Midbrain (tissue), 1 donor: ENCODE results near the gene GALNT18.

Experiments
- DNase-seq: peaks from one replicate; lab custom pipeline; 2025; lab: John Stamatoyannopoulos, UW

Gene GALNT18

DNA sequence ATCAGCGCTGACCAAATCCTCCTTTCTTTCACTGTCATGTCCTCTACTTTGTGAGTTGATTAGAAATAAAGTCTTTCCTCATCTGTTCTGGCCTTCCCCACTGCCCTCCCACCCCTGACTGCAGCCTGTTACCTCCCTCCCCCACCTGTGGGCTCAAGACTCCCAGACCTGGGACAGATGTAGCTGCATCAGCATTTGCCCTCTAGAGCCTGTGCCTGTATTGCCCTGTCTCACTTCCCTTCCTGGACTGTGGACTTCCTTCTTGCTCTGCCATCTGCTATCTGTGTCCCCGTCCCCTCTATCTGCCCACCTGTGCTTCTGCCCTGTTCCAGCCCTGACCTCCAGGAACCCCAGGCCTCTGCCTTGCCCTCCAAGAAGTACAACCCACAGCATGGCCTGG is 122.5 kb downstream of the GALNT18 start:
- no peak for DNase-seq

DNA sequence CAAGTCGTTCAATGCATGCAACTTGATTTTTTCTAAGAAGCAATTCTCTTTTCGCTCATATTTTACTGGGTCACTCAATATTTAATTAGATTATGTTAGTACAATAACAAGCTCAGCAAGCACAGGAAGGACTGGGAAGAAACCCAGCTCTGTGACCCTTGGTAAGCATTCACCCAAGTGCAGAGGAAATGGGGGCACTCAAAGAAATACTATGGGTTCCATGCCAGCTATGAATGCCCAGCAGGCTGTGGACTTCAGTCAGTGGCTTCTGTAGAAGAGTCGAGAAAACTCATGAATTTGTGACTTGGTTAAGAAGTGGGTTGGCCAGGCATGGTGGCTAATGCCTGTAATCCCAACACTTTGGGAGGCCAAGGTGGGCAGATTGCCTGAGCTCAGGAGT is 123.6 kb downstream of the GALNT18 start:
- DNase-seq: peak; percentile 65

- no peak for DNase-seq
Measured at GRCh38 chr11:11496879-11497278, 124.9 kb downstream of the GALNT18 start.

GRCh38 chr11:11494348-11494747 is 127.5 kb downstream of the GALNT18 start:
- no peak for DNase-seq

DNA sequence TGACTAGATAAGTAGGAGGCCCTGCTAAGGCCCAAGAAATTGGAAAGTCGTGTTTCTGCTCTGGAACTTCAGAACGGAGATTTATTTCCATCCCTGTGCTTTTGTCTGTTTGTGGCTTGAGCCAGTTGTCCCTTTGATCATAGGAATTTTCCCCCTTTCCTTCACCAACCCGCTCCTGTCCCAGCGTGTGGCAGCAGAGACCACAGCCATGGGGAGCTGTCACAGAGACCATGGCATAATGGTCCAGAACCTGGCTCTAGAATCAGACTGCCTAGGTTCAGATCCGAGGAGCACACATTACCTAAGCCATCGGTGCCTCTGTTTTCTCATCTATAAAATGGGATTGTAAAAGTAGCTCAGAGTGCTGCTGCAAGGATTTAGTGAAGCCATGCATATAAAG is 128.1 kb downstream of the GALNT18 start:
- no peak for DNase-seq

GRCh38 chr11:11491589-11491988 is 130.2 kb downstream of the GALNT18 start:
- DNase-seq: no peak

- DNase-seq: no peak
Measured at GRCh38 chr11:11491014-11491413, 130.8 kb downstream of the GALNT18 start.

DNA sequence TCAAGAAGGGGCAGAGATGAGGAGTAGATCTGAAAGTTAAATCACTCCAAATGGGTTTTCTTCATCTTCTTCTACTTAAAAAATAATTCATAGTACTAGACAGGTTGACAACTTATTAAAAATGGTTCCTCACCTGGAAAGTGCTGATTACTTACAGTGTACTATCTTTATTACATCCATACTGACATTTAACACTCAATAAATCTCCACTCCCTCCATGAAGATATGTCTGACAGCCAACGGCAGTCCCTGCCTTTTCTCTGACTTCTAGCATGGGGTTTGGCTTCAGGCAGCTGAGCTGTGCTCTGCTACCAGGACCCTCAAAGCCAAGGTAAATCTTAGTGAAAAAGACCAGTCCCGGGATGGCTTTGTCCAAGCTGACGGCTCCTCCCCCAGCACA is 135.4 kb downstream of the GALNT18 start:
- no peak for DNase-seq

GRCh38 chr11:11486002-11486401 is 135.8 kb downstream of the GALNT18 start:
- no peak for DNase-seq

DNA sequence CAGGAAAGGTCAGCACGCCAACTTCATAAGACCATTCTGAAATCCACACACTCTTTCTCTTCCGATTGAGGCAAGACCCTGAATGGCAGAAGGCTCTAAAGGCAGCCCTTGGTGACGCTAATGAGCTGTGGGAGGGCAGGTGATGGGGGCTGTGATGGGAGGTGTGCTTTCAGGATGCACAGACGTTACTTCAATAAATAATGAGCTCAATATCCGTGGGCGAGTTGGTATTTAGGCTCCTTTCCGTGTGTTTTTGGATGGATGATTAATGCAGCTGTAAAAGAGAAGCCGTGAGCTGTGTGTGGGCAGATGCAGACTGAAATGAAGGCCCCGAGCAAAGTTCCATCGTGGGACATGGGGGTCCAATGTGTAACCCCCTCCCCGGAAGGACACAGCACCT is 138.2 kb downstream of the GALNT18 start:
- no peak for DNase-seq

- DNase-seq: no peak
Measured at GRCh38 chr11:11482730-11483129, 139.1 kb downstream of the GALNT18 start.

GRCh38 chr11:11481371-11481770 is 140.4 kb downstream of the GALNT18 start:
- DNase-seq: no peak

DNA sequence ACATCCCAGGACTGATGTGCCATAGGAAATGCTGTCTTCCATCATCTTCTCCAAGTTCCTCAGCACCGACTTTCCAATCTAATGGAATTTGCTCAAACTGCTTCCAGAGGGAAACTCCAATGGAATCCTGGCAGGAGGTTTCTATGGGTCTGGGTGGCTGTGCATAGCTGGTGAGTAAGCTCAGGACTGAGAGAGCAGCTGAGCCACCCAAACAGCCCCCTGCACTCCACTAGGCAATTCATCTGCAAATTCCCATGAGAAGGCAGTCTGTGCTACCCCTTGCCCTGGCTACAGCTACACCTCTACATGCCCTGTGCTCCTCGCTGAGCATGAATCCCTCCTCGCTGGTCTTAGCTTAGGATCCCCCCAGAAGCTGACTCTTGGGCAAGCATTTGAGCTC is 140.8 kb downstream of the GALNT18 start:
- no peak for DNase-seq

DNA sequence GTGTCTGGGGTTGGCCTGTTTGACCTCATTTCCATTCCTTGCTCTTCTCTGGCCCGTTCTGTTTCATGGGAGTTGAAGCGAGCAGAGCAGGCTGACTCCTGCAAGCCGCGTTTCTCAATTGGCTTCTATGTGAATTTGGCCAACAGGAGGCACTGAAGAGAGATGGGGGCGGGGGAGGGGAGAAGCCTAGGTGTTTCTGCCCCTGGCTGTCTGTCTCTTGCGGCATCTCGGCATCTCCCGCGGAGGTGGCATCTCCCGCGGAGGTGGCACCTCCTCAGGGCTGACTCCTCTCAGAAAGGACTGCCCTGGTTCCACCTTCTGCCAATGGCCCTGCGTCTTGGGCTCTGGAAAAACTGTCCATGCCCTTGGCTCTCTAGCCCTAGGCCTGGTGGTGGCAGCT is 143.1 kb downstream of the GALNT18 start:
- DNase-seq: no peak

- DNase-seq: no peak
Measured at GRCh38 chr11:11477695-11478420, 143.9 kb downstream of the GALNT18 start.

DNA sequence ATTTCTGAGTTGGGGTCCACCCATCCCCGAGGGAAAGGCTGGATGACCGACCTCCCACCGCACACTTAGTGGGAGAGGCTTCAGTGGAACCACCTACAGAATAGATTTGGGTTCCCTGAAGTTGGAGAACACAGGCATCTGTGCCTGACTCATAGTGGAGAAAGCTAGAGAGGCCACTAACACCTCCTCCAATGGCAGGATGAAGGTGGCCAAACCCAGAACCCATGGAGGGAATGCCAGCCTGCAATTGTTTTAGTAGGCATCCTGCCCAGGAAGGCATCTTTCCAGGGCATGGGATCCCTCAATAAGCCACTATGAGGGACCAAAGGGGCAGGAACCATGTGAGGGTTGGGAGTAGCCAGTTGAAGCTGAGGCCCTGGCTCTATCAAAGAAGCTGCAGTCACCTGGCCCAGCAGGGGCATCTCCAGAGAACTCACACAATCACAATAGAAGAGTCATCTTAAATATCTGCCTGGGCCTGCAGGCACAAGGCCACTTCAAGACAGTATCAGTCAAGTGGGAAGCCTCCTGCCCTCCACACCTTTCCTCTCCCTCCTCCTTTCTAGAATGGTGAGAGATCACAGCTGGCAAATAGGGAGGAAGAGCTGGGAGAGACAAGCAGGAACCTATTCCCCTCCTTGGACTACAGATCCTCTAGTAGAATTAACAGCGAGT is 144.7 kb downstream of the GALNT18 start:
- peak; percentile 71 for DNase-seq

DNA sequence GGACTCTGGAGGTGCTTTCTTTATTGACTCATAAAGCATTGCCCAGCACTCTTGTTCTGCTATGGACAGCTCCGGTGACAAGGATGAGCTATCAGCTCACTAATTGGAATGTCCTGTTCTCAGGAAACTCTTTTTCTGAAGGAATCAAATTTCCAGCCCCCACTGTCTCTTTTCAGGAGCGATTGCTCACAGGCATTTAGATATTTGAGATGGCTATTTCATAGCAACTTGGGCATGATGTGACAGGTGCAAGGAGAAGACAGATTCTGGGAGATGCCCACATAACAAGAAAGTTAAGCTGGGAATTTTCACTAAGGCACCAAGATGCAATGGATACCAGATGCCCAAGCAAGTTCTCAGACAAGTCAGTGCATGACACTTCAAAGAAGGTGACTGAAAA is 145.3 kb downstream of the GALNT18 start:
- DNase-seq: no peak

DNA sequence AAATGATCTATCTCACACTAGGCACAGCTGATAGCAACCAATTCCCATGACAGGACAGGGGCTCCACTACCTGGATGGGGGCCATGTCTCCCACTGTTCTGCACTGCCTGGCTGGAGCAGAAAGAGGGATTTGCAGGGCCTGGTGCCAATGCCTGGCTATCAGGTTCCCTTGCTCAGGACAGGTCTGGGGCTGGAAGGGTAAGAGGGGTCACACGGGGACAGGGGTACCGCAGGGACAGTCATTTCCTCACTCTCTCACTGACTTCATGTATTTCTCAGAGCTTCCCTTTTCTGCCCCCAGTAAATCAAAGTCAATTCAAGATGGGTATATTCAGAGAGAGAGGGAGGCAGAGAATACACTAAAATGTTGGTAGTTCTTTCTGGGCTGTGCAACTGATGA is 149.7 kb downstream of the GALNT18 start:
- DNase-seq: no peak

GRCh38 chr11:11471201-11471600 is 150.6 kb downstream of the GALNT18 start:
- DNase-seq: no peak

- DNase-seq: no peak
Measured at GRCh38 chr11:11468954-11469353, 152.9 kb downstream of the GALNT18 start.

DNA sequence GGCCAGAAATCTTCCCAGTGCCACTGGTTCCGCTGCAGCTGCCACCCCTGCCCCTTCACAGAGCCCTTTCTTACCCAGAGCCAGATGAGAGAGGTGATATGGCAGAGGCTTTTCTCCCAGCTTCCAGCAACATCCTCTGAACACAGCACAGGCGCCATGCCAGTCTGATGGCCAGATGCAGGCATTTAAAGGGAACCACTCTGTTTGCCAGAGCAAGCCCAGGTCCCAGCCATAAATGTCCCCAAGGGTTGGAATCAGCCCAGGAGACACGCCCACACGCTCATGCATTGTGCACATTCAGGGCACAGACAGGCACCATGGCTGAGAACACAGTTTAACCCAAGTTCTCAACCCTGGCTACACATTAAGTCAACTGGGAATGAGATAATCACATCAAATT is 154.5 kb downstream of the GALNT18 start:
- no peak for DNase-seq

DNA sequence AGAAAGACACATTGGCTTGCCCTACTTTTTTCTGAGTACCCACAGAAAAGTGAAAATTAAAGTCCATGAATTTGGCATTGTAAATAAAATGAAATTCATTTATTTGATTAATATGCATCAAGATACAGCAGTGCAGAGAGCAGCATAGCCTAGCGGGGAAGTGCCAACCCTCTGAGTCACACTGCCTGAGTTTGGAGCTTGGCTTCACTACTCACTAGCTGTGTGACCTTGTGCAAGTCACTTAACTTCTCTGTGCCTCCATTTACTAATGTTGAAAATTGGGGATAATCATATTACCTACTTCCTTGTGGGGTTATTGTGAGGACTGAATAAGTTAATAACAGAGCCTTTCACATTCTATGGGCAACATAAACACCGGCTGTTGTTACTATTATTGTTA is 157.2 kb downstream of the GALNT18 start:
- no peak for DNase-seq

GRCh38 chr11:11463405-11463804 is 158.4 kb downstream of the GALNT18 start:
- no peak for DNase-seq

- peak; percentile 46 for DNase-seq
Measured at GRCh38 chr11:11461473-11461872, 160.3 kb downstream of the GALNT18 start.
